Dedifferentiated amniotic fluid mesenchymal stem cell (primary cell): ENCODE measurements around the gene DLL4.
A peak's percentile ranks its signal among the peaks of the same experiment; 100 is the strongest.

Experiments used
- DNase-seq: peaks from one replicate; pipeline ENCODE4 v3.0.0-alpha.2; 2016; ENCODE audit errors: extremely low spot score

The DLL4 gene

DNA sequence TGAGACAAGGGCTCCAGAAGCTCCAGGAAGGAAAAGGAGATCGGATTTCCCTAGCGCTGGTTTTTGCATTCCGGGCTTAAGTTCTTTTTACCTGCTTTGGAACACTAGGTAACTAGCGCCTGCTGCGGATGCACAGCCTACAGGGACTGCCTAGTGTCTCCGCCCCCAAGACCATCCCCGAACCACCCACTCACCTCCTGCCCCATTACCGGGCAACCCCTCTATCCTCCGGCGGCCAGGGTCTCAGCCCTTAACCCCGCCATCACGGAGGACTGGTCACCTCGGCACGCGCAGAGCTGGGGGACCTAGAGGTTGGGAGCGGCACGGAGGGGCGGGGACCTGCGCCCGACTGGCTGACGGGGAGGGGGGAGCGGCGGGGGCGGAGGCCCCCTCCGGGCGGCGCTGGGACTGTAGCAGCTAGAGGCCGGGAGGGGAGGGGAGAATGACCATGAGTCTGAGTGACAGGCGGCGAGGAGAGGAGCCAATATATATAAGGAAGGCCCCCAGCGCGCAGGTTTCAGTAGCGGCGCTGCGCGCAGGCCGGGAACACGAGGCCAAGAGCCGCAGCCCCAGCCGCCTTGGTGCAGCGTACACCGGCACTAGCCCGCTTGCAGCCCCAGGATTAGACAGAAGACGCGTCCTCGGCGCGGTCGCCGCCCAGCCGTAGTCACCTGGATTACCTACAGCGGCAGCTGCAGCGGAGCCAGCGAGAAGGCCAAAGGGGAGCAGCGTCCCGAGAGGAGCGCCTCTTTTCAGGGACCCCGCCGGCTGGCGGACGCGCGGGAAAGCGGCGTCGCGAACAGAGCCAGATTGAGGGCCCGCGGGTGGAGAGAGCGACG is at the start of gene DLL4:
Gene DLL4, plus strand, starts transcription at position 520 of the 839 bp plus-strand sequence. CDS start 329 bp downstream, outside the sequence.
- no peak for DNase-seq

GRCh38 chr15:40879609-40880008 is 49.5 kb upstream of the DLL4 start:
- DNase-seq = no peak

- no peak for DNase-seq
Measured at GRCh38 chr15:40881351-40881750, 47.8 kb upstream of the DLL4 start.

GRCh38 chr15:40886586-40886985 is 42.6 kb upstream of the DLL4 start:
- DNase-seq = no peak

GRCh38 chr15:40889112-40889511 is 40.0 kb upstream of the DLL4 start:
- DNase-seq = no peak

DNA sequence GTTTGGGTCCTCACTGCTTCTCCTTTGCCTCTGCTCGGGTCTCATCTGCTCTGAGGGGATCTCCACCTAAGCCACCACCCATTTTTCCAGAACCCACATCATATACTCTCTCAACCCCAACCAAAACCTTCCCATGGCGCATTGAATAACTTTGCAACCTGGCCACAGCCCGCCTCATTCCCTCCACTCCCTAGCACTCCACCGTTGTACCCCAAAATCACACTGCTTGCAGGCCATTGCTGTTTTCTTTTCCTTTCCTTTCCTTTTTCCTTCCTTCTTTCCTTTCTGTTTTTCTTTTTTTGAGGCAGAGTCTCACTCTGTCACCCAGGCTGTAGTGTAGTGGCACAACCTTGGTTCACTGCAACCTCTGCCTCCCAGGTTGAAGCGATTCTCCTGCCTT is 38.0 kb upstream of the DLL4 start:
- no peak for DNase-seq

DNA sequence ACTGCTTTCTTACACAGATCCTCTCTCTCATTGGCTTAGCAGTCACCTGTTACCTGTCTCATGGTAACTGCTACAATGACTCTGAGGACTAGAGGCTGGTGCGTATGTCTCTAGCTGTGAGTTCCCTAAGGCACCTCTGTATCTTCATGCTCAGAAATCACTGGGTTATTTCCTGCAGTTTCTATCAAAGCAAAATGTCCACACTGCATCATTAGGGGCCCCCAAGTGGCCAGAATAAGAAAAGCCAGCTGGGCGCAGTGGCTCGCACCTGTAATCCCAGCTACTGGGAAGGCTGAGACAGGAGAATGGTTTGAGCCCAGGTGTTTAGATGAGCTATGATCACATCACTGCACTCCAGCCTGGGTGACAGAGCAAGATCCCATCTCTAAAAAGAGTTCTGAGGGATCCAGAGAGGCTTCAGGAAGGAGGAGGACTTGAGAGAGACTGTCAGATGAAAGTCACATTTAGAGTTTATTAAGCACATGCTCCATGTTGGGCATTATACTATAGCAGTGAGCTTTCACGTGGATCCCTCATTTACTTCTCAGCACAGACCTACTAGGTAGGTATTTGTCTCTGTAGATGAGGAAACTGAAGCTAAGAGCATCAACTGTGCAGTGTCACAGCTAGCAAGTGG is 37.2 kb upstream of the DLL4 start:
- peak; percentile 39 for DNase-seq

- no peak for DNase-seq
Measured at GRCh38 chr15:40892447-40893012, 36.6 kb upstream of the DLL4 start.

DNA sequence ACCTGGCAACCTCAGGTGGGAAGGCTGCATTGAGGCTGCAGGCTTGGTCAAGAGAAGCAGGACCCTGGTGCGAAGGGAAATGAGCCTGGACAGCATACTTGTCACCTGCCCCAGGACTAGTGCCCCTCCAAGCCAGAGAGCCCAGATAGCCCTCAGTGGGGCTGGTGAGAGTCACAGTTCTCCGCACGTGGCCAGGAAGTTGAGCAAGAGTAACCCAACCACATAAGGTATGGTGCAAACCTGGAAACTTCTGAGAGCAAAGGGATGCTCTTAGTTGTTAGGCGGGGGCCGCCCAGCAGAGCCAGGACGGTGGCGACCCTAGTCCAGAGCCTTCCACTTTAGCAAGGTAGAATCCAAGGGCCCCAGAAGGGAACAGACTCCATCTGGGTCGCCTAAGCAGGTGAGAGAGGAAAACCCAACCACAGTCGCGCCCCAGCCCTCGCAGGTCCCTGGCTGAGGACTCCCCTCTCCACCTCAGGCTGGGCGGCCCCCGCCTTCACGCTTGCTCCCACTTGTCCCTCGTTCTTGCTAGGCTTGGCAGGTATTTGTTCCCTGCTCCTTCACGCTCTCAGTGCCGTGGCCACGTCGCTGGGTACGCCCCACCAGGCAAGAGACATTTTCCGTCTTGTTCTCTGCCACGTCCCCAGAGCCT is 36.0 kb upstream of the DLL4 start:
- DNase-seq = no peak

DNA sequence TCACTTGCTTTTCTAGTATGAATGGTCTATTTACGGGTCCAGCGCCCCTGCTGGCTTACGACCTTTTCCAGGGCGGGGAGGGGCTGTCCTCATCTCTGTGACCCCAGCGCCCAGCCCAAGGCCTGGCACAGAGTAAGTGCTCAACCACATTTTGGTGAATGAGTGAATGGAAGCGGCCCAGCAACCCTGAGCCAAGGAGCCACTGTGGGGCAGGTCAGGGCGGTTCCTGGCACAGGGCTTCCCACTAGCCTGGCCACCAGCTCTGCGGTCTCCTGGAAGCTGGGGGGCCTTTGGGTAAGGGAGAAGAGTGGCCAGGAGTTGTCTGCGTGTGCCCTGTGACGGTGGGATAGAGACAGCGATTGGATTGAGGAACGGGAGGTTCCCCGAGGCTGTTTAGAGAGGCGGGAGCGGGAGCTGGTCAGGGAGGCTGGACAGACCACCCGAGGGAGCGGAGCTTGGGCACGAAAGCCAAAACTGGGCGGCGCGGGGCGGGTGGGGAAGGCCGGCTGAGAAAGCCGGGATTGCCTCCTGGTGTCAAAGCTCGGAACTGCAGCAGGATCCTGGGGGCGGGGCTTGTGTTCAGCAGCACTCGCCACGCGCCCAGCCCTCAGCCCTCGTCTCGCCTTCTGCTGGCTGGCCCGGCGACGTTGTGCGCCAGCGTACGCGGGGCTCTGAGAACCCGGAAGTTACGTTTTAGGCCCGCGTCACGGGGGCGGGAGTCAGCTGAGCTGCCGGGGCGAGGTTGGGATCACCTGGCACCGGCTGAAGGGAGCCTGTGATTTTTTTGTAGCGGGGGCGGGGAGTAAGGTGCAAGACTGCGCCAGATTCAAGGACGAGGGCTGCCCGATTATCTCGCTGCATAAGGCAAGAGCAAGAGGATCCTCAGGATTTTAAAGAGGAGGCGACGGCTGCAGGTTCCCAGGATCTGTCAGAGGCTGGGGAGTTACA is 35.1 kb upstream of the DLL4 start, which contains the start of gene VPS18:
Gene VPS18, plus strand, starts transcription at position 718 of the 948 bp plus-strand sequence. CDS start 319 bp downstream, outside the sequence.
- DNase-seq = peak; percentile 97

- DNase-seq = peak; percentile 71
Measured at GRCh38 chr15:40894681-40895448, 34.3 kb upstream of the DLL4 start.

DNA sequence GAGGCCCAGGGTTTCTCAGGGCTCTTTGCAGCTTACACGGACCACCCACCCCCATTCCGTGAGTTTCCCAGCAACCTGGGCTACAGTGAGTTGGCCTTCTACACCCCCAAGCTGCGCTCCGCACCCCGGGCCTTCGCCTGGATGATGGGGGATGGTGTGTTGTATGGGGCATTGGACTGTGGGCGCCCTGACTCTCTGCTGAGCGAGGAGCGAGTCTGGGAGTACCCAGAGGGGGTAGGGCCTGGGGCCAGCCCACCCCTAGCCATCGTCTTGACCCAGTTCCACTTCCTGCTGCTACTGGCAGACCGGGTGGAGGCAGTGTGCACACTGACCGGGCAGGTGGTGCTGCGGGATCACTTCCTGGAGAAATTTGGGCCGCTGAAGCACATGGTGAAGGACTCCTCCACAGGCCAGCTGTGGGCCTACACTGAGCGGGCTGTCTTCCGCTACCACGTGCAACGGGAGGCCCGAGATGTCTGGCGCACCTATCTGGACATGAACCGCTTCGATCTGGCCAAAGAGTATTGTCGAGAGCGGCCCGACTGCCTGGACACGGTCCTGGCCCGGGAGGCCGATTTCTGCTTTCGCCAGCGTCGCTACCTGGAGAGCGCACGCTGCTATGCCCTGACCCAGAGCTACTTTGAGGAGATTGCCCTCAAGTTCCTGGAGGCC is 29.5 kb upstream of the DLL4 start:
- no peak for DNase-seq

- no peak for DNase-seq
Measured at GRCh38 chr15:40900256-40901052, 28.7 kb upstream of the DLL4 start.

DNA sequence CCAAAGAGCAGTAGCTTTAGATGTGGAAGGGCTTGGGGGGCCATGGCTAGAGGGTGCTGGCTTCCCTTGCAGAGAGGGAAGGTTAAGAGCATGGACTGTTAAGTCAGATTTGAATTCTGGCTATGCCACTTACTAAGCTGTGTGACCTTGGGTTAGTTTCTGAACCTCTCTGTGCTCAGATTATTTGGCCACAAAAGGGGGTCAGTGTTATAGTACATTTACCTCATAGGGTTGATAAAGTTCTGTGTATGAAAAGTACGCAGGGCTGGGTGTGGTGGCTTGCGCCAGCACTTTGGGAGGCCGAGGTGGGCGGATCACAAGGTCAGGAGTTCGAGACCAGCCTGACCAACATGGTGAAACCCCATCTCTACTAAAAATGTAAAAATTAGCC is 28.1 kb upstream of the DLL4 start:
- DNase-seq = no peak

GRCh38 chr15:40902605-40903561 is 26.3 kb upstream of the DLL4 start:
- DNase-seq = no peak

- no peak for DNase-seq
Measured at GRCh38 chr15:40904552-40905201, 24.5 kb upstream of the DLL4 start.
